SU-DHL-6 (cell line): ENCODE results near the gene TMEM43.
A peak's percentile ranks its signal among the peaks of the same experiment; 100 is the strongest.

Experiments used
- H2AFZ ChIP-seq: fragments of 200-600 bp; sonication (generic); 2 replicates; pipeline ENCODE4 v1.6.1; 2014; ENCODE audit warnings: low read depth, mild to moderate bottlenecking, moderate library complexity, mixed read lengths, antibody characterized with exemption, low read length; ENCODE audit not compliant: severe bottlenecking
- H3F3A ChIP-seq: fragments of 200-600 bp; shearing (Covaris generic); 2 replicates; pipeline ENCODE4 v1.6.0; 2016; ENCODE audit warnings: antibody characterized with exemption, mild to moderate bottlenecking; ENCODE audit not compliant: insufficient read depth
- H3K27ac ChIP-seq: fragments of 200-600 bp; sonication (generic); 2 replicates; pipeline ENCODE4 v1.5.1; 2016; ENCODE audit warnings: low read depth, mild to moderate bottlenecking, low read length, moderate library complexity, mixed read lengths
- H3K27me3 ChIP-seq: fragments of 200-600 bp; sonication (generic), shearing (Covaris generic); 2 replicates; pipeline ENCODE4 v1.6.0; 2014; ENCODE audit warnings: mild to moderate bottlenecking, low read length
- H3K36me3 ChIP-seq: fragments of 200-600 bp; sonication (generic); 2 replicates; pipeline ENCODE4 v1.6.1; 2014; ENCODE audit warnings: mild to moderate bottlenecking, low read length, mixed read lengths
- H3K4me2 ChIP-seq: fragments of 300-600, 200-600 bp; shearing (Covaris generic), sonication (generic); 2 replicates; pipeline ENCODE4 v1.6.0; 2014; ENCODE audit warnings: low read length, low read depth, mild to moderate bottlenecking; ENCODE audit not compliant: poor library complexity, severe bottlenecking
- H3K4me3 ChIP-seq: fragments of 200-600 bp; sonication (generic); 2 replicates; pipeline ENCODE4 v1.5.1; 2014; ENCODE audit warnings: antibody characterized with exemption, low read length, mild to moderate bottlenecking, mixed read lengths; ENCODE audit not compliant: insufficient read depth, poor library complexity, severe bottlenecking
- H3K79me2 ChIP-seq: fragments of 200-600 bp; sonication (generic); 2 replicates; pipeline ENCODE4 v1.6.1; 2014; ENCODE audit warnings: mild to moderate bottlenecking, low read length, moderate library complexity; ENCODE audit not compliant: insufficient read depth
- H3K9ac ChIP-seq: fragments of 200-600 bp; sonication (generic); 2 replicates; pipeline ENCODE4 v1.7.0; 2014; ENCODE audit warnings: mild to moderate bottlenecking, low read length
- H3K9me2 ChIP-seq: fragments of 200-600 bp; sonication (generic); replicated peaks from 2 replicates; pipeline ENCODE4 v1.6.1; 2014; ENCODE audit warnings: low read length; ENCODE audit not compliant: insufficient read depth
- H3K9me3 ChIP-seq: fragments of 200-600 bp; sonication (generic); 2 replicates; pipeline ENCODE4 v1.6.1; 2014; ENCODE audit warnings: low read length, mixed read lengths; ENCODE audit not compliant: insufficient read depth
- H4K20me1 ChIP-seq: fragments of 200-600 bp; sonication (generic); 2 replicates; pipeline ENCODE4 v1.6.1; 2014; ENCODE audit warnings: low read depth, mild to moderate bottlenecking, antibody characterized with exemption, low read length, moderate library complexity, mixed read lengths
- CTCF ChIP-seq: fragments of 200-600 bp; sonication (generic); IDR thresholded peaks from one replicate; pipeline ENCODE4 v1.5.1; 2017; ENCODE audit warnings: antibody characterized with exemption, mild to moderate bottlenecking, low read length, moderate library complexity; ENCODE audit not compliant: insufficient read depth, poor library complexity, severe bottlenecking
- EZH2phosphoT487 ChIP-seq: fragments of 200-600 bp; sonication (generic), shearing (Covaris generic); conservative IDR thresholded peaks from 2 replicates; pipeline ENCODE4 v1.6.1; 2018; ENCODE audit warnings: mild to moderate bottlenecking, antibody characterized with exemption, low read length, moderate library complexity, mixed read lengths

TMEM43 gene

GRCh38 chr3:14175383-14176037, 50.7 kb downstream of the TMEM43 start:
- no peaks in the 10 kb centered on the region for H3K9me3 ChIP-seq
- peak overlapping the region; percentile 65 for H3K27ac ChIP-seq
- peak overlapping the region; percentile 20 for H3K4me3 ChIP-seq
- H4K20me1 ChIP-seq: peaks cover 7% of the 10 kb centered on the region; the same call in 1 of the 2 replicates
- H3K36me3 ChIP-seq: peaks cover 8% of the 10 kb centered on the region; the same call in 1 of the 2 replicates
- peak overlapping the region; percentile 61 for H3K4me2 ChIP-seq
- no peak overlapping the region for H2AFZ ChIP-seq
- TF ChIP-seq EZH2phosphoT487 (no peak), CTCF (no peak)
- H3K79me2 ChIP-seq: peaks cover 68% of the 10 kb centered on the region
- peaks cover 12% of the 10 kb centered on the region for H3F3A ChIP-seq
- H3K9ac ChIP-seq: peak overlapping the region; percentile 17; the same call in 1 of the 2 replicates
- H3K27me3 ChIP-seq: no peaks in the 10 kb centered on the region
- no peaks in the 10 kb centered on the region for H3K9me2 ChIP-seq

GRCh38 chr3:14177580-14178246, 52.9 kb downstream of the TMEM43 start:
- Histone ChIP-seq H3K4me2 (peak overlapping the region; percentile 60), H3K27me3 (no peaks in the 10 kb centered on the region), H2AFZ (peak overlapping the region; percentile 29), H3K9me3 (no peaks in the 10 kb centered on the region), H3K36me3 (peaks cover 19% of the 10 kb centered on the region; the same call in 1 of the 2 replicates), H3K27ac (peak overlapping the region; percentile 63), H3K9ac (peak overlapping the region; percentile 87), H4K20me1 (peaks cover 7% of the 10 kb centered on the region; the same call in 1 of the 2 replicates), H3K9me2 (no peaks in the 10 kb centered on the region), H3K4me3 (peak overlapping the region; percentile 62), H3K79me2 (peaks cover 88% of the 10 kb centered on the region), H3F3A (peaks cover 12% of the 10 kb centered on the region)
- TF ChIP-seq CTCF (no peak), EZH2phosphoT487 (no peak)

- Histone ChIP-seq H2AFZ (peak within 1 kb of the TSS; percentile 76), H3K79me2 (peaks cover 86% of the 10 kb centered on the region), H3K9ac (peak within 1 kb of the TSS; percentile 87), H3K4me3 (peak within 1 kb of the TSS; percentile 87), H4K20me1 (peaks cover 7% of the 10 kb centered on the region; the same call in 1 of the 2 replicates), H3K27me3 (no peaks in the 10 kb centered on the region), H3K9me2 (no peaks in the 10 kb centered on the region), H3K4me2 (peak within 1 kb of the TSS; percentile 91), H3K9me3 (no peaks in the 10 kb centered on the region), H3K36me3 (peaks cover 20% of the 10 kb centered on the region; the same call in 1 of the 2 replicates), H3K27ac (peak within 1 kb of the TSS; percentile 63), H3F3A (peaks cover 12% of the 10 kb centered on the region)
- TF ChIP-seq EZH2phosphoT487 (no peak), CTCF (no peak)
These were observed 53.6 kb downstream of the TMEM43 start, which contains the start of the genes LSM3 and XPC for GRCh38 chr3:14178247-14179113. TSS of gene LSM3 (plus strand) at chr3:14178817. CDS start at chr3:14178861, 44 bp downstream. TSS of gene XPC (minus strand) at chr3:14178601. CDS start at chr3:14178568, 33 bp downstream.
